ENCODE measurements around the gene VAMP1. TPM values are rescaled to one million over a fixed set of nuclear protein-coding genes. Genes with fewer than 3 reads are reported as not detected.

Gene VAMP1
- total and polyA plus RNA-seq, 10 of the 15 experiments (the other 5 are each of a cell fraction or from before 2014, with no cell fraction given), result 4.8 to 123 (median 27.5) TPM

- ChIA-PET POLR2A (interaction anchor here (0.5 to 17.5 kb wide), 12 partner anchors 7 to 191 kb away, joined by 3 to 384 read pairs (median 15); partner anchors contain the start of genes LPAR5, MRPL51, TAPBPL and VAMP1), SMC1A (ENCODE audit: uncharacterized antibody, unreplicated experiment) (interaction anchor here (1.1 to 9.8 kb wide), 10 partner anchors 7 to 406 kb away, joined by 3 to 168 read pairs (median 22); partner anchors contain the start of genes CDCA3, TAPBPL and USP5), CTCF (interaction anchor here (1.0 to 7.2 kb wide), 11 partner anchors 7 to 119 kb away, joined by 4 to 79 read pairs (median 13); partner anchors contain the start of gene TAPBPL), RAD21 (ENCODE audit: unreplicated experiment) (interaction anchor here (0.6 to 17.1 kb wide), 9 partner anchors 7 to 190 kb away, joined by 3 to 319 read pairs (median 5); partner anchors contain the start of genes LPAR5 and TAPBPL)
- no peaks in the 10 kb centered on the region for H3K9me3 ChIP-seq (replicated peaks; ENCODE audit: control insufficient read depth, insufficient read depth, low read length)
- peak within 1 kb of the TSS; percentile 84 for H3K9ac ChIP-seq (ENCODE audit: control insufficient read depth, insufficient read depth, low read length)
- no peak within 1 kb of the TSS for H2AFZ ChIP-seq (ENCODE audit: control insufficient read depth, low read depth, low read length)
- intact Hi-C loops (cut with micrococcal nuclease; ENCODE audit: unreplicated experiment), result no loop called here
- BruUV-seq (replicated peaks), result TSS peak; percentile 88
- peaks cover 62% of the 10 kb centered on the region for H3K79me2 ChIP-seq (ENCODE audit: control insufficient read depth, insufficient read depth, low read length)
- H3K4me3 ChIP-seq, result peak within 1 kb of the TSS; percentile 86
- in situ Hi-C loops (cut with MboI), result no loop called here
- DNase-seq (ENCODE audit: low read depth, low spot score), result no peak
- H3K27ac ChIP-seq (ENCODE audit: control insufficient read depth, insufficient read depth), result peak within 1 kb of the TSS; percentile 99
- WGBS (ENCODE audit: insufficient coverage, insufficient replicate concordance, low lambda C conversion rate, missing lambda C conversion rate), result 0% methylated on average over 16 of the region's 16 CpGs
- FAIRE-seq, result no peak
- ATAC-seq, result peak; percentile 20
- H3K36me3 ChIP-seq (ENCODE audit: control insufficient read depth in 2 of 2, insufficient read depth in 2 of 2, low read length in 1 of 2), result 0 out of 4 replicates have a peak, but pooled peaks cover 0 to 4% of the 10 kb centered on the region in 2 experiments
- H3K27me3 ChIP-seq (replicated peaks in 1 of 2; ENCODE audit: control insufficient read depth in 2 of 2, insufficient read depth in 2 of 2, low read length in 1 of 2), result no peaks in the 10 kb centered on the region
- H3K4me2 ChIP-seq (ENCODE audit: control insufficient read depth, insufficient read depth), result peak within 1 kb of the TSS; percentile 99
- peaks cover 48% of the 10 kb centered on the region for H3K4me1 ChIP-seq (ENCODE audit: control insufficient read depth, insufficient read depth, low read length)
- H4K20me1 ChIP-seq (ENCODE audit: control insufficient read depth, insufficient read depth), result no peaks in the 10 kb centered on the region
- TF ChIP-seq WRNIP1 (IDR thresholded peaks at IDR 0.05; ENCODE audit: borderline replicate concordance, low read depth, low read length) (no peak), SREBF2 (IDR thresholded peaks at IDR 0.05; ENCODE audit: low read length) (no peak), RAD21 (IDR thresholded peaks at IDR 0.05; ENCODE audit: insufficient read depth, low read depth, low read length) (no peak), ZNF592 (IDR thresholded peaks at IDR 0.05) (0 out of 2 replicates have a peak, but pooled peaks have one; percentile 64), EED (IDR thresholded peaks at IDR 0.05; ENCODE audit: low read depth) (peak; percentile 14; the same call in 1 of the 2 replicates), KLF5 (IDR thresholded peaks at IDR 0.05; ENCODE audit: partially characterized antibody) (no peak), ZNF384 (IDR thresholded peaks at IDR 0.05; ENCODE audit: borderline replicate concordance, low read depth, low read length) (peak; percentile 86; the same call in 1 of the 2 replicates), YBX1 (IDR thresholded peaks at IDR 0.05) (no peak), KAT2A (conservative IDR thresholded peaks at IDR 0.05; ENCODE audit: control insufficient read depth, low read depth, low read length) (no peak), NBN (IDR thresholded peaks at IDR 0.05) (0 out of 2 replicates have a peak, but pooled peaks have one; percentile 14), GATAD2B (conservative IDR thresholded peaks at IDR 0.05; ENCODE audit: low read depth) (no peak), ZNF622 (IDR thresholded peaks at IDR 0.05) (no peak), CHD2 (IDR thresholded peaks at IDR 0.05; ENCODE audit: borderline replicate concordance, low read depth, low read length) (peak; percentile 19; the same call in 1 of the 2 replicates), GABPA (IDR thresholded peaks at IDR 0.05; ENCODE audit: low read depth) (no peak), SP1 (IDR thresholded peaks at IDR 0.05; ENCODE audit: low read depth, low read length) (no peak), MXI1 (IDR thresholded peaks at IDR 0.05; ENCODE audit: low read depth, low read length) (peak; percentile 34), NRF1 (conservative IDR thresholded peaks at IDR 0.05; ENCODE audit: low read depth, low read length) (no peak), USF2 (IDR thresholded peaks at IDR 0.05; ENCODE audit: borderline replicate concordance, low read depth, low read length) (no peak), PAX8 (IDR thresholded peaks at IDR 0.05) (no peak)
Measured at GRCh38 chr12:6444704-6445688, 25.5 kb downstream of the VAMP1 start, which contains the start of gene CD27. TSS of gene CD27 (plus strand) at chr12:6444955. CDS start at chr12:6445096, 141 bp downstream.
